NT2/D1 (cell line): ENCODE results near the gene CHD1L.

Experiments
- SUZ12 ChIP-seq: IDR thresholded peaks from 2 replicates; pipeline ENCODE4 v1.6.1; 2011; ENCODE audit not compliant: insufficient read length, insufficient read depth; ENCODE audit errors: extremely low read depth
- YY1 ChIP-seq: IDR thresholded peaks from 2 replicates; pipeline ENCODE4 v1.6.1; 2011; ENCODE audit not compliant: insufficient read length, insufficient read depth
- ZNF274 ChIP-seq: IDR thresholded peaks from 2 replicates; pipeline ENCODE4 v1.6.1; 2011; ENCODE audit warnings: mild to moderate bottlenecking, low read depth, low read length

GRCh38 chr1:147273409-147274336 lies 31.2 kb downstream of the CHD1L start:
- TF ChIP-seq ZNF274 (no peak), YY1 (no peak), SUZ12 (no peak)
